Left lobe of liver (tissue), 2 donors: Measurements from ENCODE around the gene DPYD. TPM values are rescaled to one million over a fixed set of nuclear protein-coding genes. Genes with fewer than 3 reads are reported as not detected.

Experiments
- ATAC-seq: fragments of 200-7000 bp; cut with Tn5 transposase; one replicate; pipeline ENCODE4 v1.9.1; 2020; ENCODE audit warnings: mild to moderate bottlenecking, moderate library complexity
- DNase-seq: peaks from one replicate; pipeline ENCODE4 v3.0.0-alpha.2; 2020; ENCODE audit warnings: low spot score
- total RNA-seq: library from RNA; stranded (reverse); gene quantifications from one replicate; pipeline ENCODE4 v1.2.1, GENCODE V29; 2021
- donor health status: DM: no; HTN: no; CAD: no; lungs with moderate emphysema.
- donor health status: DM: no; HTN: yes; CAD: no.

DPYD gene
- total RNA-seq, 1 donor from 2014 or later = 43.3 TPM

DNA sequence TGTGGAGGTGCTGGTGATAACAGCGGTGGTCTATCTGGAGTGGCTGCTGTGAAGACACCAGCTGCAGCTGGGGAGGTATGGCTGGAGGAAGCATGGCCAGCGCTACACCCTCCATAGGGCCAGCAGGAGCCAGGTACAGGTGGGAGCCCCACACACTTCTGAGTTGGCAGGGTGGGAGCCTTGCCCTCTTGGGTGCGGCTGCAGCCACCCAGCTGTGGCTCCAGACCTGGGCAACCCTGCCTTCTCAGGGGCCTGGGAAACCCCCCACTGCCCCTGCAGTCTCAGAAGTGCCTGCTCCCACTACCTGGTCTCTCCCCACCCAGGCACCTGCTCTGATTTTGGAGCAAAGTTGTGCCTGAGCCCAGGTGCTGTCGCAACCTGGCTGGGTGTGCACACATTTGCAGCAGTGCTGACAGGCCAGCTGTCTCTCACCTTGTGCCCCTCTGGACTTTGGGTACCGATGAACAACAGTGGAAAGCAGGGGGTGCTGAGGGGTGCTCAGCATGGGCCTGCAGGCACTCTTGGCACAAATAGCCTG lies 76.2 kb downstream of the DPYD start:
- ATAC-seq (peak; percentile 15), DNase-seq (no peak)

DNA sequence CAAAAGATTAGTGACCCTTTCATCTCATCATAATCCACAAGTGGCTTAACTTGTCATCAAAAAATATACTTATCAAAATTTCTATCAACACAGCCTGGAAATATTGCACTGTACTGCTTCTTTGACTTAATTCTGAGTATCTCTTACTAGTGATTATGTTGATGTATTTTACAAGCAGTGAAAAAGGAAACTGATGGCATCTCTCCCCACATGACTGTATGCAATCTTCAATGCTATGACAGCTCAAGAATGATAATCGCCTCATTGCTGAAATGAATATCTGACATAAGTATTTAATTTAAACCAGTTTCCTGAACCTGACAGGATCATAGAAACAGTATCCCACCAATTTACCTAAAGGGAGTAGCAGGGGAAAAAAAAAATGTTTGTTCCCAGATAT lies 79.5 kb downstream of the DPYD start:
- no peak for DNase-seq
- ATAC-seq = no peak

DNA sequence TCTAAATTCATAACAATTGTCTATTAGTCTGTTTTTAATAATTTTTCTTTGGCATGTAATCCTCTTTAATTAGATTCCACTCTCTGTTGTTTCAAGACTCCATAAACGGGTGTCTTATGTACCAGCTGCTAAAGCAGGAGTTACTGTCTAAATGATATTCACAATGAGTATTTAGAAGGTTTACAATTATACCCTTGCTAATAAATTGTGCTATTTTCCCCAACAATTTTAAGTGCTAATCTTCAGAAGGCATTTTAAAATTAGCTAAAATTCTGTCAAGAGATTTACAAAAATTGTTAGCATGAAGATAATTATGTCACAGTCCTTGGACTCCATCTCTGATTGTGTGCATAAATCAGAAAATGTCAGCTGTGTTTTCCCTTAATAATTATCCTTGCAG lies 83.7 kb downstream of the DPYD start:
- no peak for DNase-seq

DNA sequence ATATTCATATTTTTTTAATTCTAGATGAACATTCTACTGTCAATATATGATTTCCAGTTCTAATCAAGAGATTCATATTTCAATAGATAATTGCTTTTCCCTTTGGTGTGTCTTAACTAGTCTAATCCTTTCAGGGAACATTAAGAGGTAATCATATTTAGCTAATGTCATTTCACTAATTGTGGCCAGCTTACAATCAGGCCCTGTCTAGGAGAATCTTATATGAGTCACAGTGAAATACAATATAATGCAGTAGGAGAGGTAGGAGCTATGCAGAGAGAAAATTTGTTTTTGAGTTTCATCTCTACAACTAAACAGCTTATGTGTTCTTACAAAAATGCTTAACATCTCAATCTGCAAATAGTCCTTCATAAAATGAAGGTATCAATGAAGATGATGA lies 85.9 kb downstream of the DPYD start:
- no peak for ATAC-seq

More for the DNA sequence above, 83.7 kb downstream of the DPYD start:
- no peak for ATAC-seq

DNA sequence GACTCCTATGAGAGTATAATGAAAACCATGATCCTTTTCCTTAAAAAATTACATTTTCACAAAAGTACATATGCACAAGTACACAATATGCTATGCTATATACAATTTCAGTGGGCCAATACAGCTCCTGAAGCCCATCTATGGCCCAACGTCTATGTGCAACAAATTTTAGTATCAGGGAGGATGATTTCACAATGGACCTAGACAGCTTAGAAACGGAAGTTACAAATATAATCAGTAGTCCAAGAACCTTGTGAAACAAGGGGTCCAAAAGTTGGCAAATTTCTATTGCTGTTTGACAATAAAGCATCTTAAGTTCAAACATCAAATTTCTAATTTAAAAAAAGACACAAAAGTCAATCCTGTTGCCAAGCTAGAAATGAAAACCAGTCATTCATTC lies 87.0 kb downstream of the DPYD start:
- no peak for ATAC-seq

More for the DNA sequence above, 85.9 kb downstream of the DPYD start:
- DNase-seq = no peak

DNA sequence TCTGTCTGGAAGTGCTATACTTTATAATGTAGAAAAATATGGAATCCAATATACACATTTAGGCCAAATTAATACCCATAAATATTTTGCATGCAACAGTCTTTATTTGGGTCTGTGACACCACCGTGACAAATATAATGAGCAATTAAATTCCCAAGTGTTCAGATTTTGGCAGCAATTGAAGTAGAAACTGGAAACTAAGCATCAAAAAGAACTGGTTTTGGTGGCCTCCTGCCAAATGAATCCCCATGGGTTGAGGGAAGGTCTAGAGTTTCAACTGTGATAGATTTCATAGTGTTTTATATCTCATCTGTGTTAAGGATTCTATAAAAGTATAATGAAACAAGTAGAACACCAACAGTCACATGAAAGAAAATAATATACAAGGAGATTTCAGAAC lies 88.4 kb downstream of the DPYD start:
- ATAC-seq (no peak), DNase-seq (no peak)

More for the DNA sequence above, 87.0 kb downstream of the DPYD start:
- DNase-seq = no peak

DNA sequence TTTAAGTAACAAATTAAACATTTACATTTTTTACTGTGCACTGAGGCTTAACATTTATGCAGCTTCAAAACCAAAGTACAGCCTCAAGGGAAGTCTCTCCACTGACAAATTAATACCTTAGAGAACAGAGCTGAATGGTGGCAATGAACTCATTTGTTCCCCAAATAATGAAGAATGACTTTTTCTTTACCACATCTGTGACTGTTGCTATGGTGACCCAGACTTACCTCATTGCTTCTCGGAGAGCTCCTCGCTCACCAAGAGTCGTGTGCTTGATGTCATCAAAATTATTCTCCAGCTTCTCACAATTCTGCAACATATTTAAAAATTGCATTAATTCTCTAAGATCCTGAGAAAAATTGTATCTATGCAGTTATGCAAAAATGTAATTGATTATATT lies 92.9 kb downstream of the DPYD start:
- ATAC-seq = no peak
- no peak for DNase-seq

DNA sequence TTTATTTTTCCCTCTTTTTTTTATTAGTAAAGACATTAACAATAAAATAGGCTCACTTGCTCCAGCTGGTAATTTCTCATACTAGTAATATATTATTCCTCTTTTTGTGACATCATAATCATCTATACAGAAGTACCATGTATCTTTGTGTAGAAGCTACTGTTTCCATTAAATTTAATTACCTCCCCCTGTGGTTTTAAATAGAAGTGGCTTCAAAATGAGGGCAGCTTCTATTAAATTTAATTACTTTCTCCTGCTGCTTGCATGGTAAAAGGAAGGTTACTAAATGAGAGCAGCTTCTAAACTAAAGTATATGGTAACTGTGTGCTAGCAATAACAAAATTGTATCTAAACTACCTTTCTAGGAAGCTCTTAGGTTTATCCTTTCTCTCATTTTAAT lies 94.0 kb downstream of the DPYD start:
- ATAC-seq (no peak), DNase-seq (no peak)

DNA sequence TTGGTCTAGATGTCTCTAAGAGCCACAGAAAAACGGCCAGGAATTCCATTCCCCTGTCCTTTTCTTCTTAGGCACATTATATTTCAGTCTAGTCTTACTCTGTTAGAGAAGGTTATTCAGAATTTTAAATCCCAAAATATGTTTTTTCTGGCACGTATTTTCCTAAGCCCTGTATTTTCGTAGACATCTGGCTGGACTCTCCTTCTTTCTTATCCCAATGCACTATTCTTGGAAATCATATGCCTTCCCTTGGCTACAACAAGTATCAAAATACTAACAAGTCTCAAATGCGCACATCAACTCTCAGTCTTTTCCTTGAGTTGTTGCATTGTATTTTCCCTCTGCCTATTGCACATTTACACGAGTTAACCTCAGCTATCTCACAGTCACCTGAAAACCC lies 96.2 kb downstream of the DPYD start:
- ATAC-seq = no peak
- no peak for DNase-seq

DNA sequence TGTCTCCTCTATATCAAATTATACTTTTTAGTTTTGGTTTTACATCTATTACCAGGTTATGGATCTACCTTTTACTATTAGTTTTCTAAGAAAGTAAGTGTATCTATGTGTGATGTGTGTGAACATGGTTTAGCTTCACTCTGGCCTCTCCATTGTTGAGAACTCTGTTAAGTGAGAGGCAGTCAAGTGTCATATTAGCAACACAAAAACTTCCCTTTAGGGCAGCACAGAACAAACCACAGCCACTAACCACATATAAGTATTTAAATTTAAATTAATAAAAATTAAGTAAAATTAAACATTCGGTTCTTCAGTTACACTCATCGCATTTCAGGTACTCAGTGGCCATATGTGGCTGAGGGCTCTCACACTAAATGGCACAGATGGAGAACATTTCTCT lies 96.6 kb downstream of the DPYD start:
- ATAC-seq = no peak
- DNase-seq = no peak

DNA sequence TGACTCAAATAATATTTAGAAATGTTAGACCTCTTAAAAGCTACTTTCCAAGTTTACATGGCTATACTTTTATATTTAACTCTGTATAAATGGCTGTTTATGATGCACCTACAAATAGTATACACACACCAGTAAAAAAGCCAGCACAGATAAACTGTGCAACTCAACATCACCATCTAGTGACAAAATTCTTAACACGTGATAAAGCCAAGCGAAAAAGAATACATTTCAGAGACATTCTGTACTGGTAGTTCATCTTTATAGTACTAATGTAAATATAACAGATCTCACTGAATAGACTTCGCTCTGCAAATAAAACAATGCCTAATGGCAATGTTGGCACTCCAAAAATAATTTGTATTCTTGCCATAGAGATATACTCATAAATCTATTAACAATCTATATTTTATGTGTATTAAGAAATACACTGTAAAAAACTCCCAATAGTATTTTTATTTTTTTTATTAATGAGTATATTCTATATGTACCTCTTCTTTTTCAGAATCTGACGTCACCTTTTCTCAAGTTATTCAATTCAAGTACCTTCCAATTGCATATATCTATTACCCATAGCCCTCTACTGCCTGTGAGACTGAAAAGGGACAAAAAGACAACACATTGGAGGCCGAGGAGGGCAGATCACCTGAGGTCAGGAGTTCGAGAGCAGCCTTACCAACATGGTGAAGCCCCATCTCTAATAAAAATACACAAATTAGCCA lies 100.2 kb downstream of the DPYD start:
- ATAC-seq (peak; percentile 75), DNase-seq (no peak)

DNA sequence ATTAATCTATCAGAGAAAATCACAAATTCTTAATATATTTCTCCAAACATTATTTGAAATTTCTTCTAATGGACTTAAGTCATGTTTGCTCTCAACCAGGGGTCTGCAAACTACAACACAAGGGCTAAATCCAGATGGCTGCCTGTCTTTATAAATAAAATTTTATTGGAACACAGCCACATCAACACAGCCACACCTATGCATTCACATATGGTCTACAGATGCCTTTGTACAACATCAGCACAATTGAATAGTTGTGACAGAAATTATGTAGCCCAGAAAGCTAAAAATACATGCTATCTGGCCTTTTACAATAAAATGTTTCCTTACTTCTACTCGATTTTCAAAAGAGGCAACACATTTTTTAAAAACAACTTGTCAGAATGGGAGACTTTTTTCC lies 103.9 kb downstream of the DPYD start:
- ATAC-seq (no peak), DNase-seq (no peak)

DNA sequence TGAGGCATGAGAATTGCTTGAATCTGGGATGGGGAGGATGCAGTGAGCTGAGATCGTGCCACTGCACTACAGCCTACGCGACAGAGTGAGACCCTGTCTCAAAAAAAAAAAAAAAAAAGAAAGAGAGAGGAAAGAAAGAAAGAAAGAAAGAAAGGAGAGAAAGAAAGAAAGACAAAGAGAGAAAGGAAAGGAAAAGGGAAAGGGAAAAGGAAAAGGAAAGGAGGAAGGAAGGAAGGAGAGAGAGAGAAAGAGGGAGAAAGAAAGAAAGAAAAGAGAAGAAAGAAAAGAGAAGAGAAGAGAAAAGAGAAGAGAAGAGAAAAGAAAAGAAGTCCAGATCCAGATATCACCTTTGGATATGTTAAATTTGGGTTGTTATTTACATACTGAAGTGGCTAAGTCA lies 106.0 kb downstream of the DPYD start:
- ATAC-seq = no peak
- no peak for DNase-seq

DNA sequence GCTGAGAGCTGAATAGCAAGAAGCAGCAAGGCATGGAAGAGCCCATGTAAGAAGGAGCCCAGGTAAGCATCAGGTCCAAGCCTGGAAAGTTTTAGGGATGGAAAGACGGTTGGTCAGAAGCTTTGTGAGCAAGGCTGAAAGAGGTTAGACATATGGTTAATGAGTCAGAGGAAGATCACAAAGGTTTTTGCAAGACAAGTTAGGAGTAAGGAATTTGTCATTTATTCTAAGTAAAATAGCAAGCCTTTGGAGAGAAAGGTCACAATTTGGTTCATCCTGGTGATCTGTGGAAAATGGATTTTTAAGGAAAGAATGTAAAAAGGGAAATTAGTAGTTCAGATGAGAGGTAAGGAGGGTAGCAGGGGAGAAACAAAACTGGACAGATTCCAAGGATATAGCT lies 106.7 kb downstream of the DPYD start:
- ATAC-seq = no peak

DNA sequence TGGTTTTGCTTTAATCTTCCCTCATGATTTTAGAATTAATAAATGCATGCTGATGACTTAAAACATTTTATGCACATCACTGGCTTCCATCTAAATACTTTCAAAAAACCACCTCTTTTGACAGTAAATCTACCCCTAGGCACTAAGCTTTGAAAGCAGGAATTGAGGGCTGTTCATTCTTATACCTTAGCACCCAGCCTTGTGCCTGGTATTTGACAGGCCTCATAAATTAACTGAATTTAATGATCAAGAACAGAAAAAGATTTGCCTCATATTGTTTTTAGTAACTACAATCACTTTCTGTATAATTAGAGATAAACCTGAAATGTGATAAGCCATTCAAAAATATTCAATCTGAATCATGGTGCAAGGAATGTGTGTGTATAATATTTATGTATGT lies 108.8 kb downstream of the DPYD start:
- DNase-seq (no peak), ATAC-seq (no peak)

More for the DNA sequence above, 106.7 kb downstream of the DPYD start:
- DNase-seq = no peak

DNA sequence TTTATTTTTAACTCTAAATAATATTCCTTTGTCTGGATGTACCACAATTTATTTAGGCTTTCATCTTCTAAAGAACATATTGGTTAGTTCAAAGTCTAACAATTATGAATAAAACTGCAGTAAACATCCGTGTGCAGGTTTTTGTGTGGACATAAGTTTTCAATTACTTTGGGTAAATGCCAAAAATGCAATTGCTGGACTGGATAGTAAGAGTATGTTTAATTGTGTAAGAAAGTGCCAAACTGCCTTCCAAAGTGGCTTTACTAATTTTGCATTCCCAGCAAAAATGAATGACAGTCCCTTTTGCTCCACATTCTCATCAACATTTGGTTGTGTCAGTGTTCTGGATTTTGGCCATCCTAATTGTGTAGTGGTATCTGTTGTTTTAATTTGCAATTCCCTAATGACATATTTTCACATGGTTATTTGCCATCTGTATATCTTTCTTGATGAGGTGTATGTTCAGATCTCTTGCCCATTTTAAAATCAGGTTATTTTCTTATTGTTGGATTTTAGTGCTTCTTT lies 113.8 kb downstream of the DPYD start:
- DNase-seq = no peak
- ATAC-seq = no peak

DNA sequence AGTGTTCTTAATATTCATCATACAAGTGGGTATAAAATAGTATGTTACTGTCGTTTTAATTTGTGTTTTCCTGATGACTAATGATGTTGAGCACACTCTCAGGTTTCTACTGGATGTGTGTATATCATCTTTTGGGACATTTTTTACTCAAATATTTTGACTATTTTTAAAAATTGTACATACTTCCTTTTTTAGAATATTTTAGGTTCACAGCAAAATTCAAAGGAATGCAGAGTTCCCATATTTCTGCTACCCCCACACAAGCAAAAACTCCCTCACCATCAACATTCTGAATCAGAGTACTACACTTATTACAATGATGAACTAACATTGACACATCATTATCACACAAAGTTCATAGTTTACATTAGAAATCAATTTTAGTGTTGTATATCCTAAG lies 114.5 kb downstream of the DPYD start:
- no peak for DNase-seq
- no peak for ATAC-seq

DNA sequence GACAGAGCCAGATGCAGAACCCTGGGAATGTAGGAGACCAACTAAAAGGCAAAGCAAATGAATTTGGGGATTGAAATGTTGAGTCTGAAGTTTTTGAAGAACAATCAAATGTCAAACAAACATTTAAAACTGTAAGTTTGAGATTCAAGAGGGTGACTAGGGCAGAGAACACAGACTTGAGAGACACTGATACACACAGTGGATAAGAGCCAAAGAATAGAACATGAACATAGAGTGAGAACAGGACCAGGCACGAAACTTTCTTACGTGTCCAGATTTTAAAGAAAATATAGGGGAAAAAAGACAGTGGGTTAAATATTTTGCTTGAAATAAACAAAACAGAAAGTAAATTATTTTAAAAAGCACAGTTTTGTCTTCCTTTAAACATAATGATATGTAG lies 115.7 kb downstream of the DPYD start:
- no peak for DNase-seq

DNA sequence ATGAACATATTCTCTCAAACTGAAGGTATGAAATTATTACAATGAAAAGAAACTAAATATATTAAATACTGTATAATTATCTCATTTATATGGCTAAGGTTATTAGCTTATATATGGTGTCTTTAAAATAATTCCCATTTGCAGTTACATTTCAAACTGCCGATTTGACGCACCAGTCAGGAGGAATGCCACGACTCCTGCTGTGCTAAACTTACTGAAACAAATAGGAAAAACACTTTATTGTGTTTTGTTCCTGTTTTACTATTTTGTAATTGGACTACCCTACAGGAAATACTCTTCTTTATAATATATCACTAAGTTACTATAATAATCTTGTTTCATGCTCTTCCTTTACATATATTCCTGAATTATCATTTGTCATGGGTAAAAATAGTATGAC lies 117.8 kb downstream of the DPYD start:
- DNase-seq (no peak), ATAC-seq (no peak)

More for the DNA sequence above, 115.7 kb downstream of the DPYD start:
- no peak for ATAC-seq

DNA sequence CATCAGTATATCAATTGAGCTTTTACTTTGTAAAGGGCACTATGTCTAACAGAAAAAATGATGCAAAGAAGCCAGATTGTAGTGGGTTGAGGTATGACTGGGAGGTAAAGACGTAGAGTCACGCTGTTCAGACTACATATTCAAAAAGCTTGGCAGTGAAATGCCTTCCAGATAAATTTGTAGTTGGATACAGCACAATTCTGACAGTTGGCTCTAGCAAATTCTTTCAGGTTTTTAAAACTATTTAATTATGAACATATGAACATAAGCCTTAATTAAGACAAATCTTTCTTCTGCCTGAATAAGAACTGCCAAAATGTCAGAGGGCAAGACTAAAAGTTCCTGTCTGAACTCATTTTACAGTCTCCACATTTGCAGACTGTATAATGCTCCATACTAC lies 118.8 kb downstream of the DPYD start:
- no peak for ATAC-seq

DNA sequence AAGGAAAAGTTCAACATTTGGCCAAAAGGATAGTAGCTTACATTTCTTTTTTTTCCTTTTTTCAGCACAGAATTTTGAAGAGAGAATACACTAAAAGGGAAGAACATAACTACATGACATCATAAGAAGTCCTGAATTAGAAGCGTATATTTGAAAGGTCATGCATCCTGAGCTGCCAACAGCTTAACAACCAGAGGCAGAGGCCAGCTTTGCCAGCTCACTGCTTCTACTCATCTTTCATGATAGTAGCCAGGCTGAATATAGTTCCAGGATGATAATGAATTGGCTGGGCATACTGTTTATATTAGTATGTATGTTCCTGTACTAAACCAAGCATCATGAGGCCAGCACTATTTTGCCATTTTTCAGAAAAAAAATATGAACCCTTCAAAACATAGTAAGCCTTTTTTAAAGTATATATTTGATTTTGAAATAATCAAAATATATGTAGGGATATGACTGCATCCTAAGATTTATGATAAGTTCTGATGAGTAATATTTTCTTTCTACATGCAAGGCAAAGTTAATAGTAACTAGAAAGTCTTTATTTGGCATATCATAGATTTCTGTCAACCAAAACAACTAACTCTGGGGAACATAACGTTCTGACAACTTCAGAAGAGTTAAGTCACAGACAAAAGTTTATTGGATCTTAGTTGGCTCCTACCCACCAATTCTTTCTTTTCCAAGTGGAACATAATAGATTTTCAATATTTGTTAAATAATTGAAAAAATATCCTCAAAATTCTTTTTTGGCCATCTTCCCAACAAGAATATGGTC lies 123.2 kb downstream of the DPYD start:
- no peak for ATAC-seq

More for the DNA sequence above, 118.8 kb downstream of the DPYD start:
- no peak for DNase-seq

DNA sequence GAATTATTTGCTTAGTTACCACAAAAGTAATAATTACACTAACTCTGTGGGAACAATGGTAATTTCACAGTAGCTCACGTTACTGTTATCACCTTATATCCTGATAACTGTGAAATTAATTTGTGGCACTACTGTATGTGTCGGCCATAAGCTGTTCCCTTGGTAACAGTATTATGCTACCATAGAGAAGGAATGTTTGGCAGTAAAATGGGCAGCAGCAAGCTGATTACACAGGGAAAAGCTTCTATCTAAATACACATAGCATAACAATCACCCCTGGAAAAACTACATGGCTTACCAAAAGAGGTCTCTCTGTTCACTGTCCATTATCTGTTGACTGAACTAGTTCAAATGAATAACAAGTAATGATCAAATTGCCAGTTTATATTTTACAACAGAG lies 124.1 kb downstream of the DPYD start:
- no peak for DNase-seq
- ATAC-seq = no peak

More for the DNA sequence above, 123.2 kb downstream of the DPYD start:
- no peak for DNase-seq
